Medulla oblongata (tissue), 1 donor: ENCODE results near the gene CBFA2T3.
"Not testable (repeated sequence)": the region's sequence is repeated elsewhere in the genome, so short reads cannot be mapped to it uniquely, and the experiment has no call there.

Experiments used
- DNase-seq: peaks from one replicate; pipeline ENCODE4 v3.0.0-alpha.2; 2015; ENCODE audit errors: extremely low spot score

Gene CBFA2T3

DNA sequence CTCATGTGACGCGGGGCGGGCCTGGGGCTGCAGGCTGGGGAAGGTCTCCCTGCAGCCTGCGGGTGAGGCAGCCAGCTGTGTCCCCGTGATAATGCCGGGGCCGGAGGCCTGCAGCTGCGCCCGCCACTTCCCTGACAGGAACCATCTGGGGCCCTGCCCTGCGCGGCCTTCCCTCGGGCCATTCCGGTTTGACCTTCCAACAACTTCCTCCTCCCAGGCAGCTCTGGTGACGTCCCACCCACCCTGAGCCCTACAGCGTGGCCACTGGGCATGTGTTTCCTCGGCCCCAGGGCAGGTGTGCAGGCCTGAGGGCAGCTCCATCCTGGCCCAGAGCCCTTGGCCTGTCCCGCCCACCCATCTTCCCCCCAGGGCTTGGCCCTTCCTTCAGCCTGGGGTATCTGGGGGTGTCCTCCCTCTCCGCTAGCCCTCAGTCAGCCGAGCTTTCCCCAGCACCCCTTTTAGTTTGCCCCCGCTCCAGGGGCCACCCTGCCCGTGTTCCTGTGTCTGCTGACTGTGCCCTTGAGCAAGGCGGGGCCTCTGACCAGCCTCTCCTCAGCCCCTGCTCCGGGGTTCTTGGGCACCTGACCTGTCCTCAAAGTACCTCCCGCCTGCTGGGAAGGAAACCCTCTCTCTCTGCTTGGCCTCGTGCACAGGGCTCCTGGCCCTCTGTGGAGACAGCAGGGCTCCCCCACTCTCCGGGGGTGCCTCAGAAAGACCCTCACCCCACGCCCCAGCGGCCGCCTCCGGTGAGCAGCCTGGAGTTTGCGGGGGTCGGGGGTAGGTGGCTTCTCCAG, at the start of gene CBFA2T3:
Gene CBFA2T3 (minus strand): TSS at position 190 of the 794 bp plus-strand sequence. CDS start 400 bp downstream, outside the sequence.
- peak; percentile 76 for DNase-seq

DNA sequence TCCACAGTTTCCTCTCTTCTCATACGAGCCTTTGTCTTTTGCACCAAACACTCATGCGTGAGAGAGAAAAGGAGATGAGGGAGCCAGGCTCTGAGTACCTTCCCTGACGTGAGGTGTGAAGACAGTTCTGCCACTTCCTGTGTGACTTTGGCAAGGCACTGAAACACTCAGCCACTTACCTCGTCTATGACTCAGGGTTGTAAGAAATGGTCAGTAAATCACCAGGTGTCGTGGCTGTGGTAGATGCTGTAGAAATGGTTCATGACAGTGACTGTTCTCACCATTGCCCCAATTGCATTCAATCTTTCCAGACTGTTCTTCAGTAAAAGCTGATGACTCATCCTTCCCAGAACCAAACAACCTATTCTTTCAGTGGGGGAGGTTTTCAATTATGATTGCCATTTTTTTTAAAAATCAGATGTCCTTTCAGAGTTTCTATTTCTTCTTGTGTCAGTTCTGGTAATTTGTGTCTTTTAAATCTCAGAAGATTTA, 49.2 kb upstream of the CBFA2T3 start:
- DNase-seq = no peak

DNA sequence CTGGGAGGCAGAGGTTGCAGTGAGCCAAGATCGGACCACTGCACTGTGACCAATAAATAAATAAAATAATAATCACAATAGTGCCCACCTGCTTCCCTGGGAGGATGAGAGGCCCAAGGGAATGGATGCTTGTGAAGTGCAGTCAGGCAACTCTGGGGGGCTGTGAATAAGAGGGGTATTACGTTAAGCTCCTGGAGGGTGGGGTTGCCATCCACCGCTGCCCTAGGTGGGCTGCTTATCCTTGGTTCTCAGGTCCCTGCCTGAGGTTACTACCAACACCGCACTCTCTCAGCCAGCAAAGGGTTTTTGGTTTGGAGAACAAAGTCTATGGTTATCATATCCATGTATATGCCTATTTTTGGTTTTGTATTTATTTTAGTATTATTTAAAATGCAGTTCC, 48.6 kb upstream of the CBFA2T3 start:
- DNase-seq = no peak

DNA sequence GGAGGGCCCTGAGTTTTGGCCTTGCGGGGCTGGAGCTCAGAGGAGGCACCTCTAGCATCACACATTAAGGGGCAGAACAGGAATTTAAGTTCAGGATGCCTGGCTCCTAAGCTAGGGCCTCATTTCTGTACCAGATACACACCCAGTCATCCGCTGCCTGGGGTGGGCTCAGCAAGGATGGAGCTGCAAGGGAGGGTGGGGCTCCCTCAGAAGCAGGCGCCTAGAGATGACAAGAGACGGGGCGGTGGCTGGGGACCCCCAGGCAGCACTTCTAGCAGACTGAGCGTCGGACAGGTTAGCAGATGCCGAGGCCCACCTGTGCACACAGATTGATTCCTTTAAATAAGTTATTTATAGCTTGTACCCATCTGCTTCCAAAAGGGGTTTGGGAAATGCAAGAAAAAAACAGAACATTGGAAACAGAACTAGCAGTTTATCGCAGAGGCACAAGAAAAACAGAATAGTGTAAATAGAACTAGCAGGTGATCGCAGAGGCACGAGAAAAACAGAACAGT, 47.6 kb upstream of the CBFA2T3 start:
- DNase-seq = no peak

DNA sequence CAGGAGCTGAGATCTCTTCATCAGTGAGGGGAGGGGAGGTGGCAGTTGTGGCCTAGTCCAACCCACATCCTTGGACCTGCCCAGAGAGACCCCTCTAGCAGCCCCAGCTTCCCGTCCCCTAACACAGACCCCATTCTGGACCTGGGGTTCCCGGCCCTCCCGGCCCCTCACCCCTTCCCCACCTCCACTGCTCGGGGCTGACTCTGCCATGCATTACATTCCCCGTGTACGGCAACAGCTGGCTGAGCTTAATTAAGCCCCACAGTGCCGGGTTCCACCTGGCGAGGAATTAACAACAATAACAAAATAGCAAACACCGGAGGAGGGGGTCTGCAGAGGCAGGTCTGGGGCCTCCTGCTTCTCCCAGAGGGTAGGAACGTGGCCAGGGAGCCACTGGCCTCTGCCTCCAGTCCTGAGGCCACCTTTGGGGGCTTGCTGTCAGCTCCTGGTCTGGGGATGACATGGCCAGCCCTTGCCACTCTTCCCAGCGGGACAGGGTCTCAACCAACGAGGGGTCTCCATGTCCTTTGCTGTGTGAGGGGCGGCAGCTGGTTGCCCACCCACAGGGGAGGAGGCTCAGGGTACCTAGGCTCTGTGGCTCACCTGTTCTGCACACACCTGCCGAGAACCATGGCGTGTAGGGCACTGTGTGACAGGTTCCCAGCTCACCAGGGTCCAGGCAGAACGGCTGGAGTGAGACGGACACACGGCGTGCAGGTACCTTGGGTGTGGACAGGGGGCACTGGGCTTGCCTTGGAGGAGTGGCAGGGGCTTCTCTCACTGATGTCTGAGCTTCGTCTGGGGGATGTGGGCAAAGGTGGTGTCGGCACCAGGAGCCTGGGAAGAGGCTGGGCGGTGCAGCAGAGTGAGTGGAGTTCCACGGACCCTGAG, 46.9 kb upstream of the CBFA2T3 start:
- DNase-seq = no peak

DNA sequence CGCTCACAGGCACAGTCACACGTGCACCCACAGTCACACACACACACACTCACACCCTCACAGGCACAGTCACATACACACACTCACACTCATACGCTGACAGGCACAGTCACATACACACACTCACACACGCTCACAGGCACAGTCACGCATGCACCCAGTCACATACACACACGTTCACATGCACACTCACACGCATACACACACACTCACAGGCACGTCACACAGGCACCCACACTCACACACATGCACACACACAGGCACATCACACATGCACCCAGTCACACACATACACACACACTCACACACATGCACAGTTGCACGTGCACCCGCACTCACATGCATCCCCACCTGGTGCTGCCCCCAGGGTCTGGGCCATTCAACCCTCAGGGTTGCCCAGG, 46.1 kb upstream of the CBFA2T3 start:
- no peak for DNase-seq

DNA sequence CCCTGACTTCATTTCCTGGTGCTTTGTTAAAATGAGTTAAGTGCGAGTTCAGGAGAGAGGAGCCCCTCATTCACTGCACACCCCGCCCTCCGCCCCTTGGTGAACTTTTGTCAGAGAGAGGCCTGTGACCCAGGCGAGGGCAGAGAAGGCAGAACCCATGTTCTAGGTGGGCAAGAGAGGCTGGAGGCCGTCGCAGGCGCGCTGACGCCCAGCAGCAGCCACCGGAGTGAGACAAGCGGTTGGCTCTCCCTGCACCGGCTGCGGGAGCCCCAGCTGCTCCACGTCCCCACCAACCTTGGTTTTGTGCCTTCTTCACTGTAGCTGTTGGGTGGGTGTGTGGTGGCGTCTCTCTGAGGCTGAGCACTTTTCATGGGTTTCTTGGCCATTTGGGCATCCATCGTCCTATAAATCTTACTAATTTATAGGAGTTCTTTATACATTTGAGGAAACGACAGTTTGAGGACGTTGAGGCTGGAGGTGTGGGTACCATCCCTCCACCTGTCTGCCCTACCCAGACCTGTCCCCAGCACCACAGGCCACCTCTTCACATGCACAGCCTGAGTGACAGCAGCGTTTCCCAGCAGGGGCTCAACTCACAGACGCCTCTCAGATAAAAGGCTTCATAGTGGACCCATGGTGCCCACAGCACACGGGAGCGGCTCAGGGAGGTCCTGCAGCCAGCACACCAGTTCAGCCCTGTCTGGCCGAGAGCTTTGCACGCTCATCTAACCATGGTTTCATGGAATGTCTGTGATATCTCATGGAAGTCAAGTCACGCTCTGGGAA, 45.2 kb upstream of the CBFA2T3 start:
- DNase-seq = no peak

DNA sequence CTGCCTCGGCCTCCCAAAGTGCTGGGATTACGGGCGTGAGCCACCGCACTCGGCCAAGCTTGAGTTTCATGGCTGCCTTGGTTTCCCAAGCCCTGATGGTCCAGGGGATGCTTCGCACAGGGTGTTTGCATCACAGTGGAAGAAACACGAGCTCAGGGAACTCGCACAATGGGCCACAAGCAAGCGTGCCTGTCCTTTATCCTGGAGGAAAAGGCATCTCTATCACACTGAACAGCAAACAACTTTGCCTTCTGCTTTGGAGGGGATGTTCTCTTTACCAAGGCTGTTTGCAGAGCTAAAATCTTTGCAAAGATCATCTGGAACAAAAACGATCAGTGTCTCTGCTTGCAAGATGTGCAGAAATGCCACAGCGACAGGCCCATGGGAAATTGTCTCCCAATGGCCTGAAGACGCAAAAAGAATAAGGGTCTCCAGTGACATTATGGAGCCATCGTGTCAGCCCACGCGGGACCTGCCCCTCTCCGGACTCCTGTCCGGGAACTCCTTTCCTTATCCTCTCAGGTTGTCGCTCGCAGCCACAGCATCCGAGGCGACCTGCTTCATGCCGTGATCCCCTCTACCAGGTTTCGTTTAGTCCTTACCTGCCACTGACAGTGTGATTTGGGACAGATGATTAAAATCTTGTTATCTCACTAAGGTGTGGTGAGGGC, 44.1 kb upstream of the CBFA2T3 start:
- DNase-seq = no peak

DNA sequence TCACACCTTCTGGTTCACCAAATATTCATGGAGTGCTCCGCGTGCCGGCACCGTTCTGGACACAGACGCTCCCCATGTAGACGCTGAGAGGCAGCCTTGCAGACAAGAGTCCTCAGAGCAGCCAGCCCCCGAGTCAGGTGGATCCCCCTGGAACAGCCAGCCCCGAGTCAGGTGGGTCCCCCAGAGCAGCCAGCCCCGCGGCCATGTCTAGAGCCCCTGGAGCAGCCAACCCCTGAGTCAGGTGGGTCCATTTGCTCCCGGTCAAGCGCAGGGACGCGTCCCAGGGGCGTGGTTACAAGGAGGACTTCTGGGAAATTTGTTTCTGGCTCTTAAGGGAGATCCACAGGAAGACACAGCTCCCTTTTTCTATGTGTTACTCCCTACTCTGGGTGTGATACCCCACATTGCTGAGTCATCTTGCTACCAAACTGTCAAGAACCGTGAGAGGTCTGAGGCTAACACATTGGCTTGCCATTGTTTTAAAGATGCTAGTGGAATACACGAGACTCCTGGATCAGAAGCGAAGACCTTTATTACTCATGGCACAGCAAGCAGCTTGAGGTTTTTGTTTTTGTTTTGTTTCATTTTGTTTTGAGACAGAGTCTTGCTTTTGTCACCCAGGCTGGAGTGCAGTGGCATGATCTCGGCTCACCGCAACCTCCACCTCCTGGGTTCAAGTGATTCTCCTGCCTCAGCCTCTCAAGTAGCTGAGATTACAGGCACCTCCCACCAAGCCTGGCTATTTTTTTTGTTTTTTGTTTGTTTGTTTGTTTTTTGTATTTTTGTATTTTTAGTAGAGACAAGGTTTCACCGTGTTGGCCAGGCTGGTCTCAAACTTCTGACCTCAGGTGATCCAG, 43.3 kb upstream of the CBFA2T3 start:
- DNase-seq = no peak

DNA sequence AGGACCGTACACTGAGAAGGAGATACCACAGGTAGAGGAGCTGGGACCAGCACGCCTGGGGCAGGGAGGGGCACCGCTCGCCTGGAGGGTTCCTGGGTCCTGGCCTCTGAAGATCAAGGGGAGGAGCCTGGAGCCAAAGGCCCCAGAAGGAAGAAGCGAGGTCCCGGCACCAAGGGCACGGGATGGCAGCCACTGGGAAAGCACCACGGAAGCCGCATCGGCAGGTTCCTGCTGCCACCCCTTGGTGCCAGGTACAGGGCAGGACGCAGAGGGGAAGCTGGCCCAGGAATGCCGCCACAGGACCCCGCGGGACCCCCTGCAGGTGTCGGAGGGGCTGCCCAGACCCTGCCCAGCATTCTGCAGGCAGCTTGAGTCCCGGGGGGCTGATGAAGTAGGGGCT, 42.5 kb upstream of the CBFA2T3 start:
- no peak for DNase-seq

DNA sequence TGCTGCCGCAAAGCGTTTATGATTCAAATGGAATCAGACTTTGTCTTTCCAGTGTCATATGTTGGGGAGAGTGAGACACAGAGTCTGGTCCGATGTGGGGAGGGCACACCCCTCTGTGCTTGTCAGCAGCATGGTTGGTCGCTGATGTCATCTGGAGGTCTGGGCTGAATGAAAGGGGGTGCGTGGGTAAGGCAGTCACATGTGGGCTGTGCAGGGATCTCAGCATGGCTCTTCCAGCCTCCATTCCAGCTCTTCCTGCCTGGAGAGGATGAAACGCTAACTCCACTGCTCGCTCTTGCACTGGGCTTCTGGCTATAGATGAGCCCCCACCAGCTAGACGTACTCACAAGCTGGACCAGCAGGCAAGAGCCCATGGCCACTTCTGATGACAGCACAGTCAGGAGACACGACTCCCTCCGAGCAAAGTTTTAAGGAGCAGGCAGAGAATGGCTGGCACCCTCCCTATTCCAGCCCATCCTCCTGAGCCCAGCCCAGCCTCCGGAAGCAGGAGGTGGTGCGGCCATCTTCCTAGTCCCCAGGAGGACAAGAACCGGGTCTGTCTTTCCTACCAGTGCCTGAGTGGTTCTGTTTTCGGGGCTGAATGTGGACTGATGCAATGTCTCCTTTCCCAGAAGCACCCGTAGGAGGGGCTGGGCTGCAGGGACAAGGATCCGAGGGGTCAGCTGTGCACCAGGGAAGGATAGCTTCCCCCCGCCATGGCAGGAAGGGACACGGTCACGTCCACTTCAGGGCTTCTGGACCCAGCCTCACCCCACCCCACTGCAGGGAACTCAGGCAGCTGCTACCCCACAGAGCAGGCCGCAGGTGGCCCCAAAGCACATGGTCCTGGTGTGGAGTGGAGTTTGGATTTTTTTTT, 41.5 kb upstream of the CBFA2T3 start:
- no peak for DNase-seq

DNA sequence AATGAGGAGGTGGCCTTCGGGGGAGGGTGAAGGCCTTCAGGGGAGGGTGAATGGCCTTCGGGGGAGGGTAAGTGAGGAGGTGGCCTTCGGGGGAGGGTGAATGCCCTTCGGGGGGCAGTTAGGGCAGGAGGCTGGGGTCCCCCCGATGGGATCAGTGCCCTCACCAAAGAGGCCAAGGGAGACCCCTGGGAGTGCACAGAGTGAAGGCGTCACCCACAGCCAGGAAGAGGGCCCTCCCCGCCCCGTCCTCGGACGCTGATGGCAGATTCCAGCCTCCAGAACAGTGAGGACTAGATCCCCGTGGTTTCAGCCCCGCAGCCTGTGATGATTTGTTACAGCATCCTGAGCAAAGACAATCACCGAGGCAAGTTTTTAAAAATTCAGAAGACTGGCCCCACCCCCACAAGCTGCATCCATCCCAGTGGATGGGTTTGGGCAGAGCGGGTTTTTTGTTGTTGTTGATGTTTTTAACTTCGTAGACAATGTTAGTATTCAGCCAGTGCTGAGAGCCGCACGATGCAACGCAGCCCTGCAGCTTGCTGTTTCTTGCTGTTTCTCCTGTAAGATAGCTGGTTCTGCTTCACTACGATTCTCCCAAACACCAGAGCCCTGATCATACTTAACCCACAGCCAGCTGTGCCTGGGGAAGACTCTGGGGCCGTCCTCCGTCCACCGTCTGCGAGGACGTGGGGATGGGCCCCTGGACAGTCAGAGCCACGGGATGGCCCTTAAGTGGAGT, 40.7 kb upstream of the CBFA2T3 start:
- no peak for DNase-seq

DNA sequence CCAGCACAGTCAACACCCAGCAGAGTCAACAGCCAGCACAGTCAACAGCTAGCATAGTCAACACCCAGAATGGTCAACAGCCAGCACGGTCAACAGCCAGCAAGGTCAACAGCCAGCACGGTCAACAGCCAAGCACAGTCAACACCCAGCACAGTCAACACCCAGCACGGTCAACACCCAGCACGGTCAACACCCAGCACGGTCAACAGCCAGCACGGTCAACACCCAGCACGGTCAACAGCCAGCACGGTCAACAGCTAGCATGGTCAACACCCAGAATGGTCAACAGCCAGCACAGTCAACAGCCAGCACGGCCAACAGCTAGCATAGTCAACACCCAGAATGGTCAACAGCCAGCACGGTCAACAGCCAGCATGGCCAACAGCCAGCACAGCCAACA, 39.6 kb upstream of the CBFA2T3 start:
- DNase-seq = not testable (repeated sequence)

DNA sequence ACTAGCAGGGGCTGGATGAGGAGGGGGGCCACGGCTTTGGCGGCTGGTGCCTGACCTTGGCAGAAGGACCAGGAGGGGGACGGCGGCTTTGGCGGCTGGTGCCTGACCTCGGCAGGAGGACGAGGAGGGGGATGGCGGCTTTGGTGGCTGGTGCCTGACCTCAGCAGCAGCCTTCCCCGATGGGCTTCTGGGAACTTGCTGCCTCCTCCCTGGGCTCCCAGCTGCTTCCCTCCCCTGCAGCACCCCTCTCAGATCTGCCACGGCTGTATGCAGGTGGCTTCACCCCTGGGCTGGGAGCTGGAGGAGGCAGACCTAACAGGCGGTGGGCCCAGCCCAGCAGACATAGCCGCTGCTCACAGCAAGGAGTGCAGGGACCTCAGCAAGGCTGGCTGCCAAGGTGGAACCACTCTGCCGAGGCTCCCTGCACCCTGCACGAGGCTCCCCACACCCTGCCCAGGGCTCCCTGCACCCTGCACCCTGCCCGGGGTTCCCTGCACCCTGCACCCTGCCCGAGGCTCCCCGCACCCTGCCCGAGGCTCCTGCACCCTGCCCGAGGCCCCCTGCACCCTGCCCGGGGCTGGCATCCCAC, 38.4 kb upstream of the CBFA2T3 start:
- DNase-seq = no peak

DNA sequence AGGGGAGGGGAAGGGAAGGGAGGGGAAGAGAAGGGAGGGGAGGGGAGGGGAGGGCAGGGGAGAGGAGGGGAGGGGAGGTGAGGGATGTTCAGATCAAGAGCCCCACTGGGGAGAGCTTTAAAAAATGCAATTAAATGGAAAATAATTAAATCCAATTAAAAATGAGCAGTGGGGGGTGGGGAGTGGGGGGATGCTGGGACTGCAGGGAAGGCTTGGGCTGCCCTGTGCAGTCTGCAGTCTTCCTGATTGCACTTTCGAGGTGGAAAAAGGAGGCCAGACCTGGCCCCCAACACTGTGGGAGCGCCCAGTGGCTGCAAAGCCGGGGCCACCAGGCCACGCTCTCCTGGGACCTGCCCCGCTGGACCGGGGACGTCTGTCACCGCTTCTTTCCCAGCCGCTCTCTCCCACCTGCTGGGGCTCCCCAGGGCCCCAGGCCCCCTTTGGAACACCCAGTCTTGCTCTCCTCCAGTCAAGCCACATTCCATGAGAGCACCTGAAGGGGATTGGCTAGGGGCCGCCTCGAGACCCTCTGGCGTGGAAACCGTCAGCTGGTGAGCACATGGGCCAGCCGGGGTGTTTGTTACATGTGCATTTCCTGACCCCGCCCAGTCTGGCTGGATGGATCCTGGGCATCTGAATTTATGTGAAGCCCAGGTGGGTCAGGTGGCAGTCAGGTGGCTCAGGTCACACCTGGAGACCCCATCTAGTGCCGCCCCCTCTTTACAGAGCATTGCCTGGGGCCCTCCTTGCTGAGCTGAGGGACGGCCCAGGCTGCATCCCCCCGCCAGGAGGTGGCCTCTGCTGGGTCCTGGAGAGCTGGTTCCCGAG, 37.6 kb upstream of the CBFA2T3 start:
- no peak for DNase-seq

DNA sequence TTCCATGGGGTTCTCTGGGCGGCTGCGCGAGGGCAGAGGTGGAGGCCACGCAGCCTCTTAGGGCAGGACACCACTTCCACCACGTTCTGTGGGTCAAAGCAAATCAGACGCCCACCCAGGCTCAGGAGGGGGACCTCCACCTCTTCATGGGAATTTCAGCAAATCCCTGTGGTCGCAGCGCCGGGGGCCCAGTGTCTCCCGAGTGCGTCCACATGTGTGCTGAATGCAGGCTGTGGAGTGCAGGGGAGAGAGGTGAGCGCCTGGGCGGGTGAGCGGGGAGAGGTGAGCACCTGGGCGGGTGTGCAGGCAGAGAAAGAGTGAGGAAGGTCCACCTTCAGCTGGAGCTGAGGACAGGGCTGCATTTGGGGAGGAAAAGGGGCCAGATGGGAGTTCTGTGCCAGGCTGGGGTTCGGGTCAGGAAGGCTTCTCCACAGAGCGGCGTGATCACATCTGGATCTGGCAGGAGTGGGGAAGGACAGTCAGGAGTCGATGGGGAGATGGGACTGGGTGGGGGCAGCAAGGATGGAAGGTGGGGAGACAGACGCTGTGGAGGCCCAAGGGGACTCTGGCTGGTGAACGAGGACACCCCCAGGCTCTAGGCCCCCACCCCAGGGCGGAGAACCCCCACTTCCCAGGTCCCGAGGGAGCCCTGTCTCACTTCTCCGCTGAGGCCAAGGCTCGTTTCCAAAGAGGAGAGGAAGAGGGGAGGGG, 36.8 kb upstream of the CBFA2T3 start:
- no peak for DNase-seq

DNA sequence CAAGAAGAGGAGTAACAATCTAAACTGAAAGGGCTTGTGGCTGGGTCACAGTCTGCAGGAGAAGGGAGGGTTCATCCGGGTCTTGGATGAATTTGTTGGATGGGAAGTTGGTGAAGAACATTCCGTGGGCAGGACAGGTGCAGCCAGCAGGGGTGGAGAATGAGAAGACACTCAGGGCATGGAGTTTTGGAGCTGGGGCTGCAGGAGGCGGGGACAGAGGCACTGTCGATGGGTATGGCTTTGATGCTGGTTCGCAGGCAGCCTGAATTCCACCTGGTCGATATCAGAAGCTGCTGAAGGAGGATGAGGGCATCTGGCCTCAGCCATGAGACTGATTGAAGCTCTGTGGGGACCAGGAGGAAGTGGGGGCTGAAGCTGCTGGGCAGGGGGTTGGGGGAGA, 36.1 kb upstream of the CBFA2T3 start:
- no peak for DNase-seq
